Gastroesophageal sphincter (tissue), 4 donors: ENCODE results near the gene GPATCH2L. TPM values are rescaled to one million over a fixed set of nuclear protein-coding genes. Genes with fewer than 3 reads are reported as not detected.

Experiments used
- ATAC-seq: fragments of 150-250 bp; one replicate; pipeline ENCODE4 v1.9.1; 2016; ENCODE audit warnings: mild to moderate bottlenecking, moderate library complexity
- H3K27ac ChIP-seq, 4 donors: fragments of 200-600 bp; sonication (generic) in 3 of 4; 1 replicate in 3 of 4; 2 replicates in 1 of 4; pipeline ENCODE4 v1.5.1; 2016 to 2019
- H3K27me3 ChIP-seq: fragments of 200-600 bp; sonication (generic); one replicate; pipeline ENCODE4 v1.5.1; 2019
- H3K36me3 ChIP-seq, 2 donors: fragments of 200-600 bp; sonication (generic); one replicate each; pipeline ENCODE4 v1.5.1; 2019; ENCODE audit warnings: control low read depth in 1 of 2
- H3K4me1 ChIP-seq, 3 donors: fragments of 200-600 bp; sonication (generic); 1 replicate in 2 of 3; 2 replicates in 1 of 3; pipeline ENCODE4 v1.5.1; 2016 to 2019; ENCODE audit warnings: control low read depth in 2 of 3
- H3K4me3 ChIP-seq, 2 donors: fragments of 200-600 bp; sonication (generic); one replicate each; pipeline ENCODE4 v1.5.1; 2019; ENCODE audit warnings: mild to moderate bottlenecking in 1 of 2, moderate library complexity in 1 of 2
- H3K9me3 ChIP-seq, 3 donors: fragments of 200-600 bp; sonication (generic); one replicate each; pipeline ENCODE4 v1.5.1; 2017 to 2019; ENCODE audit warnings: control low read depth in 2 of 3
- CTCF ChIP-seq, 4 experiments: fragments of 200-600 bp in 2 of 4; fragments of 450-650 bp in 2 of 4; sonication (generic) in 1 of 4; IDR thresholded peaks; one replicate each; pipeline ENCODE4 v1.5.1; 2017 to 2019; ENCODE audit warnings: antibody characterized with exemption in 4 of 4, mild to moderate bottlenecking in 2 of 4, moderate library complexity in 2 of 4
- EP300 ChIP-seq: sonication (generic); formaldehyde crosslinking; IDR thresholded peaks from one replicate; pipeline ENCODE4 v1.6.1; 2017; ENCODE audit warnings: antibody characterized with exemption, mild to moderate bottlenecking
- POLR2A ChIP-seq, 2 donors: fragments of 450-650 bp; IDR thresholded peaks; one replicate each; pipeline ENCODE4 v1.6.1; 2017; ENCODE audit warnings: antibody characterized with exemption in 2 of 2, mild to moderate bottlenecking in 2 of 2, moderate library complexity in 1 of 2
- POLR2AphosphoS5 ChIP-seq: sonication (generic); formaldehyde crosslinking; IDR thresholded peaks from one replicate; pipeline ENCODE4 v1.6.1; 2017; ENCODE audit warnings: antibody characterized with exemption
- WGBS, 2 donors: methylation state at CpG; one replicate each; pipeline ENCODE4 v1.1.5; 2018; ENCODE audit warnings: low coverage in 1 of 2; 5-methylcytosine and 5-hydroxymethylcytosine counted together
- total RNA-seq, 4 donors: library from RNA; depleted of rRNA; stranded (reverse); fragments of >200 nt; gene quantifications; one replicate each; pipeline ENCODE4 v1.1.0, GENCODE V29; 2016

The GPATCH2L gene
- total RNA-seq, 4 donors from 2014 or later = 34.2 to 64.0 (median 56.0) TPM

GRCh38 chr14:76121089-76121748 lies 30.5 kb upstream of the GPATCH2L start:
- no peak for ATAC-seq
- Histone ChIP-seq H3K4me3 (no peak overlapping the region), H3K9me3 (no peaks in the 10 kb centered on the region), H3K27me3 (no peaks in the 10 kb centered on the region), H3K36me3 (no peaks in the 10 kb centered on the region), H3K4me1 (no peaks in the 10 kb centered on the region), H3K27ac (no peak overlapping the region)
- WGBS, 2 donors = 70% methylated on average over 4 of the region's 4 CpGs; no CpG with 5 or more reads in 1 of the 2 donors
- TF ChIP-seq POLR2AphosphoS5 = no peak
- TF ChIP-seq EP300 = no peak
- TF ChIP-seq POLR2A (IDR thresholded peaks at IDR 0.05) = no peak
- no peak for TF ChIP-seq CTCF (IDR thresholded peaks at IDR 0.05)

- Histone ChIP-seq H3K27ac (no peak overlapping the region), H3K9me3 (no peaks in the 10 kb centered on the region), H3K27me3 (no peaks in the 10 kb centered on the region), H3K4me1 (no peaks in the 10 kb centered on the region), H3K36me3 (no peaks in the 10 kb centered on the region), H3K4me3 (no peak overlapping the region)
- WGBS, 2 donors = 59 to 78% methylated on average over 5 to 6 of the region's 10 CpGs
- no peak for TF ChIP-seq EP300
- no peak for TF ChIP-seq POLR2A (IDR thresholded peaks at IDR 0.05)
- no peak for TF ChIP-seq POLR2AphosphoS5
- no peak for TF ChIP-seq CTCF (IDR thresholded peaks at IDR 0.05)
- no peak for ATAC-seq
Measured at GRCh38 chr14:76123426-76124225, 28.1 kb upstream of the GPATCH2L start.

GRCh38 chr14:76125511-76125910 lies 26.2 kb upstream of the GPATCH2L start:
- no peak for ATAC-seq
- no peaks in the 10 kb centered on the region for H3K4me1 ChIP-seq
- H3K4me3 ChIP-seq = no peak overlapping the region
- TF ChIP-seq EP300 (no peak), CTCF (IDR thresholded peaks at IDR 0.05) (no peak), POLR2A (IDR thresholded peaks at IDR 0.05) (no peak), POLR2AphosphoS5 (no peak)
- no peak overlapping the region for H3K27ac ChIP-seq
- no peaks in the 10 kb centered on the region for H3K9me3 ChIP-seq
- H3K36me3 ChIP-seq = no peaks in the 10 kb centered on the region
- WGBS, 2 donors = 40 to 49% methylated on average over 4 to 5 of the region's 8 CpGs
- peaks cover 8% of the 10 kb centered on the region for H3K27me3 ChIP-seq

- Histone ChIP-seq H3K9me3 (no peaks in the 10 kb centered on the region), H3K36me3 (no peaks in the 10 kb centered on the region), H3K27me3 (peaks cover 12% of the 10 kb centered on the region), H3K27ac (no peak overlapping the region), H3K4me1 (no peaks in the 10 kb centered on the region), H3K4me3 (no peak overlapping the region)
- no peak for ATAC-seq
- TF ChIP-seq EP300 (no peak), POLR2AphosphoS5 (no peak), POLR2A (IDR thresholded peaks at IDR 0.05) (no peak), CTCF (IDR thresholded peaks at IDR 0.05) (no peak)
- 79 to 90% methylated on average over 3 to 5 of the region's 5 CpGs for WGBS, 2 donors
Measured at GRCh38 chr14:76126076-76126475, 25.6 kb upstream of the GPATCH2L start.
